A673 (cell line): ENCODE results near the gene VPS41. TPM values are rescaled to one million over a fixed set of nuclear protein-coding genes. Genes with fewer than 3 reads are reported as not detected.

Source experiments
- BruUV-seq: library from RNA; stranded (reverse); fragments of 400-500 nt; replicated peaks from 2 replicates; lab custom pipeline; 2021; lab: Mats Ljungman, UMichigan
- CTCF ChIA-PET: fragments of 300-600 bp; sonication (Branson Sonifier 250); formaldehyde crosslinking; loops from one replicate; lab custom pipeline; 2022; ENCODE audit warnings: antibody characterized with exemption; lab: Charles Lee
- POLR2A ChIA-PET: fragments of 300-600 bp; sonication (Branson Sonifier 250); formaldehyde crosslinking; loops from one replicate; lab custom pipeline; 2022; ENCODE audit warnings: antibody characterized with exemption; ENCODE audit not compliant: low non-redundant PET; lab: Charles Lee
- DNase-seq: peaks from one replicate; pipeline ENCODE4 v3.0.0-alpha.2; 2015; ENCODE audit warnings: low spot score
- H3K27ac ChIP-seq: fragments of 200-600 bp; sonication (generic); 2 replicates; pipeline ENCODE4 v1.5.1; 2016; ENCODE audit warnings: mixed run types, low read depth, mild to moderate bottlenecking, mixed read lengths, antibody characterized with exemption, low read length; ENCODE audit not compliant: poor library complexity, severe bottlenecking
- H3K27me3 ChIP-seq: fragments of 200-600 bp; sonication (generic); replicated peaks from 2 replicates; pipeline ENCODE4 v1.6.1; 2017; ENCODE audit warnings: mixed run types, low read depth, mild to moderate bottlenecking, mixed read lengths, antibody characterized with exemption, low read length; ENCODE audit not compliant: insufficient read depth, poor library complexity
- H3K36me3 ChIP-seq: fragments of 200-600 bp; sonication (generic); 2 replicates; pipeline ENCODE4 v1.6.1; 2016; ENCODE audit warnings: mixed run types, mild to moderate bottlenecking, mixed read lengths, antibody characterized with exemption, low read length; ENCODE audit not compliant: insufficient read depth, poor library complexity, severe bottlenecking
- H3K4me1 ChIP-seq: fragments of 200-600 bp; sonication (generic); 2 replicates; pipeline ENCODE4 v1.6.1; 2017; ENCODE audit warnings: mixed run types, mild to moderate bottlenecking, mixed read lengths, antibody characterized with exemption, low read length; ENCODE audit not compliant: insufficient read depth, poor library complexity, severe bottlenecking
- H3K4me3 ChIP-seq: fragments of 200-600 bp; sonication (generic); 2 replicates; pipeline ENCODE4 v1.5.1; 2016; ENCODE audit warnings: low read depth, mixed run types, mild to moderate bottlenecking, mixed read lengths, low read length; ENCODE audit not compliant: poor library complexity, severe bottlenecking
- H3K9me3 ChIP-seq: fragments of 200-600 bp; sonication (generic); 2 replicates; pipeline ENCODE4 v1.6.1; 2016; ENCODE audit warnings: mixed run types, low read depth, mild to moderate bottlenecking, mixed read lengths, antibody characterized with exemption, low read length; ENCODE audit not compliant: poor library complexity, severe bottlenecking
- CTCF ChIP-seq: fragments of 300-800, 200-600 bp; sonication (generic); conservative IDR thresholded peaks from 2 replicates; pipeline ENCODE4 v1.5.1; 2017; ENCODE audit warnings: low read depth, mild to moderate bottlenecking, antibody characterized with exemption, low read length, moderate library complexity, mixed read lengths
- EZH2 ChIP-seq: fragments of 200-600 bp; sonication (generic); IDR thresholded peaks from 2 replicates; pipeline ENCODE4 v1.6.1; 2017; ENCODE audit warnings: borderline replicate concordance, low read depth, mild to moderate bottlenecking, mixed read lengths, antibody characterized with exemption, low read length; ENCODE audit not compliant: poor library complexity, severe bottlenecking
- intact Hi-C: fragments of 100-400 bp; cut with micrococcal nuclease; formaldehyde crosslinking; loops from one replicate; pipeline ENCODE4 v1.10.0; 2022; ENCODE audit not compliant: unreplicated experiment
- total RNA-seq: library from RNA; stranded (reverse); gene quantifications from 2 replicates; pipeline ENCODE4 v1.2.3, GENCODE V29; 2021

Gene VPS41
- total RNA-seq, 1 experiment from 2014 or later = 45.8 TPM

GRCh38 chr7:38824948-38825347, 84.0 kb downstream of the VPS41 start:
- no TSS peak for BruUV-seq
- Histone ChIP-seq H3K27ac (no peak overlapping the region), H3K9me3 (peaks cover 4% of the 10 kb centered on the region), H3K4me3 (no peak overlapping the region), H3K36me3 (no peaks in the 10 kb centered on the region), H3K4me1 (no peaks in the 10 kb centered on the region), H3K27me3 (no peaks in the 10 kb centered on the region)
- ChIA-PET POLR2A (no interaction called here), CTCF (no interaction called here)
- intact Hi-C loops = loop anchor here (10.0 kb wide), 1 partner anchor 60 kb away; no protein-coding TSS in a partner anchor
- TF ChIP-seq CTCF (no peak), EZH2 (no peak)
- no peak for DNase-seq

- CTCF ChIA-PET = no interaction called here
Measured at GRCh38 chr7:38822549-38822948, 86.4 kb downstream of the VPS41 start.

GRCh38 chr7:38820571-38820970, 88.4 kb downstream of the VPS41 start:
- POLR2A ChIA-PET = no interaction called here
- CTCF ChIA-PET = no interaction called here
- Histone ChIP-seq H3K4me1 (no peaks in the 10 kb centered on the region), H3K27me3 (no peaks in the 10 kb centered on the region), H3K4me3 (no peak overlapping the region), H3K9me3 (peaks cover 4% of the 10 kb centered on the region), H3K27ac (no peak overlapping the region), H3K36me3 (no peaks in the 10 kb centered on the region)
- intact Hi-C loops = loop anchor here (10.0 kb wide), 1 partner anchor 64 kb away; no protein-coding TSS in a partner anchor
- TF ChIP-seq EZH2 (no peak), CTCF (no peak)
- BruUV-seq = no TSS peak
- peak; percentile 9 for DNase-seq

More at GRCh38 chr7:38822549-38822948, 86.4 kb downstream of the VPS41 start:
- TF ChIP-seq CTCF (no peak), EZH2 (no peak)
- H3K4me3 ChIP-seq = no peak overlapping the region
- no peak overlapping the region for H3K27ac ChIP-seq
- POLR2A ChIA-PET = no interaction called here
- H3K36me3 ChIP-seq = no peaks in the 10 kb centered on the region
- peak; percentile 5 for DNase-seq
- H3K4me1 ChIP-seq = no peaks in the 10 kb centered on the region
- peaks cover 4% of the 10 kb centered on the region for H3K9me3 ChIP-seq
- intact Hi-C loops = loop anchor here (10.0 kb wide), 1 partner anchor 62 kb away; no protein-coding TSS in a partner anchor
- no TSS peak for BruUV-seq
- H3K27me3 ChIP-seq = no peaks in the 10 kb centered on the region
